ENCODE data around the gene EVPLL. TPM values are rescaled to one million over a fixed set of nuclear protein-coding genes. Genes with fewer than 3 reads are reported as not detected.

Gene EVPLL
- polyA plus RNA-seq, 3 donors: not detected

- H3K9ac ChIP-seq (ENCODE audit: insufficient read depth, low read length, poor library complexity, severe bottlenecking): no peak overlapping the region
- H3K79me2 ChIP-seq (ENCODE audit: insufficient read depth, low read length): no peaks in the 10 kb centered on the region
- H3K4me2 ChIP-seq (replicated peaks; ENCODE audit: extremely low read depth, low read length, poor library complexity, severe bottlenecking): no peak overlapping the region
- H3K27me3 ChIP-seq (ENCODE audit: control insufficient read depth in 2 of 2, insufficient read depth in 2 of 2, low read length in 2 of 2): no peaks in the 10 kb centered on the region
- Mint-ChIP-seq H3K4me1 (peaks cover 10% of the 10 kb centered on the region), H3K27me3 (ENCODE audit: low read depth in 3 of 3) (peaks cover 0 to 2% (median 0%) of the 10 kb centered on the region in 3 donors), H3K36me3 (peaks cover 23 to 42% of the 10 kb centered on the region in 2 donors), H3K27ac (peak overlapping the region in 1 of 7 donors; percentile 10), H3K4me3 (no peak overlapping the region), H3K9me3 (no peaks in the 10 kb centered on the region)
- no peak overlapping the region for H3K27ac ChIP-seq (ENCODE audit: low read depth in 1 of 2, low read length in 2 of 2)
- no peaks in the 10 kb centered on the region for H4K20me1 ChIP-seq (ENCODE audit: insufficient read depth, low read length)
- no peak overlapping the region for H3K4me3 ChIP-seq (replicated peaks in 1 of 3; ENCODE audit: low read depth in 2 of 3, low read length in 3 of 3)
- no peak for DNase-seq
- intact Hi-C loops (cut with micrococcal nuclease): no loop called here
- WGBS (ENCODE audit: insufficient coverage): no CpG with 5 or more reads among the region's 6 CpGs
- TF ChIP-seq, protein P1, sequence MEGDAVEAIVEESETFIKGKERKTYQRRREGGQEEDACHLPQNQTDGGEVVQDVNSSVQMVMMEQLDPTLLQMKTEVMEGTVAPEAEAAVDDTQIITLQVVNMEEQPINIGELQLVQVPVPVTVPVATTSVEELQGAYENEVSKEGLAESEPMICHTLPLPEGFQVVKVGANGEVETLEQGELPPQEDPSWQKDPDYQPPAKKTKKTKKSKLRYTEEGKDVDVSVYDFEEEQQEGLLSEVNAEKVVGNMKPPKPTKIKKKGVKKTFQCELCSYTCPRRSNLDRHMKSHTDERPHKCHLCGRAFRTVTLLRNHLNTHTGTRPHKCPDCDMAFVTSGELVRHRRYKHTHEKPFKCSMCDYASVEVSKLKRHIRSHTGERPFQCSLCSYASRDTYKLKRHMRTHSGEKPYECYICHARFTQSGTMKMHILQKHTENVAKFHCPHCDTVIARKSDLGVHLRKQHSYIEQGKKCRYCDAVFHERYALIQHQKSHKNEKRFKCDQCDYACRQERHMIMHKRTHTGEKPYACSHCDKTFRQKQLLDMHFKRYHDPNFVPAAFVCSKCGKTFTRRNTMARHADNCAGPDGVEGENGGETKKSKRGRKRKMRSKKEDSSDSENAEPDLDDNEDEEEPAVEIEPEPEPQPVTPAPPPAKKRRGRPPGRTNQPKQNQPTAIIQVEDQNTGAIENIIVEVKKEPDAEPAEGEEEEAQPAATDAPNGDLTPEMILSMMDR (IDR thresholded peaks at IDR 0.05): no peak
- peaks cover 18 to 22% of the 10 kb centered on the region in 2 donors for H3K36me3 ChIP-seq (replicated peaks in 1 of 2; ENCODE audit: control insufficient read depth in 1 of 2, insufficient read depth in 2 of 2, low read length in 2 of 2)
- H3K4me1 ChIP-seq (ENCODE audit: control insufficient read depth in 1 of 2, insufficient read depth in 2 of 2, low read length in 2 of 2): peaks cover 14% of the 10 kb centered on the region in 2 donors
- no peaks in the 10 kb centered on the region for H3K9me3 ChIP-seq (replicated peaks in 1 of 2; ENCODE audit: control insufficient read depth in 1 of 2, insufficient read depth in 1 of 2, low read length in 2 of 2)
- H2AFZ ChIP-seq (ENCODE audit: insufficient read depth, low read depth, low read length, poor library complexity, severe bottlenecking): no peak overlapping the region
Measured at GRCh38 chr17:18353541-18353940, 24.0 kb upstream of the EVPLL start.

DNA sequence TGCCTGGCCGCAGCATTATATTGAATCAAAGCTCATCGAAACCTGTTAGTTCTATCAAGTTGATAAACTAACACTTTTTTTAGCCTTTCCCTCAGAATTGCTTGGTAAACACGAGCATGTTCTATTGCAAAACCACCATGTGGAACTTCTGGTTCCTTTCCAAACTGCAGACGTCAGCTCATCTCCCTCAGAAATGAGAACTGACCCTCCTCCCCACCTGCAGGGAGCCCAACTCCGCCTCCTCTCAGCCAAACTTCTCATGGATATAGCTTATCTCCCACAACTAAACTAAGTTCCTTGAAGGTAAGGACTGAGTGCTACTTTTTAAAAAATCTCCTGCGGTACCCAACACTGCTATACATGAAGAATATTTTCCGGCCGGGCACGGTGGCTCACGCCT lies 21.0 kb upstream of the EVPLL start:
- Histone ChIP-seq H4K20me1 (ENCODE audit: insufficient read depth, low read length) (no peaks in the 10 kb centered on the region), H3K27ac (ENCODE audit: low read depth in 1 of 2, low read length in 2 of 2) (peak overlapping the region; percentile 54 to 58)
- no peaks in the 10 kb centered on the region for H3K9me3 Mint-ChIP-seq

More for the DNA sequence above, 21.0 kb upstream of the EVPLL start:
- Mint-ChIP-seq H3K4me1 (peaks cover 10% of the 10 kb centered on the region), H3K27me3 (ENCODE audit: low read depth in 3 of 3) (peaks cover 0 to 2% (median 0%) of the 10 kb centered on the region in 3 donors), H3K36me3 (peaks cover 20 to 41% of the 10 kb centered on the region in 2 donors), H3K4me3 (peak overlapping the region in 1 of 2 donors; percentile 67), H3K27ac (peak overlapping the region; percentile 74 to 90 (median 85))
- H3K4me2 ChIP-seq (replicated peaks; ENCODE audit: extremely low read depth, low read length, poor library complexity, severe bottlenecking): peak overlapping the region; percentile 48
- no peaks in the 10 kb centered on the region for H3K79me2 ChIP-seq (ENCODE audit: insufficient read depth, low read length)
- peak overlapping the region; percentile 68 for H2AFZ ChIP-seq (ENCODE audit: insufficient read depth, low read depth, low read length, poor library complexity, severe bottlenecking)
- 68% methylated on average over 9 of the region's 10 CpGs for WGBS (ENCODE audit: insufficient coverage)
- H3K36me3 ChIP-seq (replicated peaks in 1 of 2; ENCODE audit: control insufficient read depth in 1 of 2, insufficient read depth in 2 of 2, low read length in 2 of 2): peaks cover 15 to 20% of the 10 kb centered on the region in 2 donors
- peak overlapping the region in 1 of 3 experiments; percentile 3 for H3K4me3 ChIP-seq (replicated peaks in 1 of 3; ENCODE audit: low read depth in 2 of 3, low read length in 3 of 3)
- DNase-seq: peak; percentile 39 to 60 (median 50)
- TF ChIP-seq, protein P1 (IDR thresholded peaks at IDR 0.05): no peak
- no peak overlapping the region for H3K9ac ChIP-seq (ENCODE audit: insufficient read depth, low read length, poor library complexity, severe bottlenecking)
- intact Hi-C loops (cut with micrococcal nuclease): no loop called here
- H3K9me3 ChIP-seq (replicated peaks in 1 of 2; ENCODE audit: control insufficient read depth in 1 of 2, insufficient read depth in 1 of 2, low read length in 2 of 2): no peaks in the 10 kb centered on the region
- H3K4me1 ChIP-seq (ENCODE audit: control insufficient read depth in 1 of 2, insufficient read depth in 2 of 2, low read length in 2 of 2): peaks cover 14% of the 10 kb centered on the region in 2 donors
- no peaks in the 10 kb centered on the region for H3K27me3 ChIP-seq (ENCODE audit: control insufficient read depth in 2 of 2, insufficient read depth in 2 of 2, low read length in 2 of 2)

Measured in CD14-positive monocyte (primary cell).